Neutrophil (primary cell): ENCODE results near the gene TOP2B.
A peak's percentile ranks its signal among the peaks of the same experiment; 100 is the strongest.

Experiments
- H3K27ac ChIP-seq: fragments of 200-600 bp; sonication (generic); 2 replicates; pipeline ENCODE4 v1.5.1; 2016; ENCODE audit warnings: mild to moderate bottlenecking, moderate library complexity
- H3K27me3 ChIP-seq: fragments of 200-600 bp; sonication (generic); 2 replicates; pipeline ENCODE4 v1.6.0; 2016; ENCODE audit warnings: mild to moderate bottlenecking
- H3K36me3 ChIP-seq: fragments of 200-600 bp; sonication (generic); 2 replicates; pipeline ENCODE4 v1.5.1; 2017
- H3K4me1 ChIP-seq, 2 experiments: fragments of 200-600 bp in 1 of 2; sonication (generic) in 1 of 2; 1 replicate in 1 of 2; 2 replicates in 1 of 2; pipeline versions ENCODE4 v1.5.1 to v1.6.1; 2013 to 2016; ENCODE audit warnings: low read depth in 1 of 2, low read length in 1 of 2, mild to moderate bottlenecking in 1 of 2, moderate library complexity in 1 of 2; ENCODE audit not compliant: control insufficient read depth in 1 of 2, insufficient read depth in 1 of 2
- H3K4me3 ChIP-seq, 2 experiments: fragments of 200-600 bp in 1 of 2; sonication (generic) in 1 of 2; 1 replicate in 1 of 2; 2 replicates in 1 of 2; pipeline ENCODE4 v1.5.1; 2013 to 2016; ENCODE audit warnings: low read depth in 1 of 2, low read length in 1 of 2, mild to moderate bottlenecking in 1 of 2, moderate library complexity in 1 of 2
- H3K9me3 ChIP-seq: fragments of 200-600 bp; sonication (generic); 2 replicates; pipeline ENCODE4 v1.5.1; 2016
- CTCF ChIP-seq: fragments of 200-600 bp; sonication (generic); IDR thresholded peaks from 2 replicates; pipeline ENCODE4 v1.5.1; 2016; ENCODE audit warnings: antibody characterized with exemption

TOP2B gene

DNA sequence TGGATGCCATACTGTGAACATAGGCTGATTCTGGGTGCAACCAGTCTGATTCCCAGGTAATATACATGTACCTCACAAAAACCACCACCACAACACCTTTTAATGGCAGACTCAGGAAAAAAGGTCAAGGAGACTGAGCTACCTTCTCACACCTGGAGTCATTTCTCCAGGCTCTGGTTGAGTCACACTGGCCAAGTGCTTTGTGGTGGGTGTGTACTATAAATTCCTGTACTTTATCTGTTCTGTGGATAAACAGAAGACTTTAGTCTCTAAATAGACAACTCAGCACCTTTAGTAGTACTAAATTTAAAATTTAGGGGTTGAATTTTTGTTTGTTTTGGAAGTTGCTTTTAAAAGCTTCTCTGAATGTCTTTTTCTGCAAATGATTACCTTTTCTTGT lies 46.7 kb downstream of the TOP2B start:
- Histone ChIP-seq H3K9me3 (no peaks in the 10 kb centered on the region), H3K27ac (no peak overlapping the region), H3K4me3 (no peak overlapping the region), H3K4me1 (no peaks in the 10 kb centered on the region), H3K36me3 (peaks cover 86% of the 10 kb centered on the region), H3K27me3 (no peaks in the 10 kb centered on the region)
- TF ChIP-seq CTCF = no peak

- no peak for TF ChIP-seq CTCF
- no peak overlapping the region for H3K27ac ChIP-seq
- H3K4me1 ChIP-seq = no peaks in the 10 kb centered on the region
- H3K36me3 ChIP-seq = peaks cover 96% of the 10 kb centered on the region
- H3K4me3 ChIP-seq = no peak overlapping the region
- no peaks in the 10 kb centered on the region for H3K27me3 ChIP-seq
- H3K9me3 ChIP-seq = no peaks in the 10 kb centered on the region
Measured at GRCh38 chr3:25611193-25611592, 53.5 kb downstream of the TOP2B start.

- Histone ChIP-seq H3K27ac (no peak overlapping the region), H3K27me3 (no peaks in the 10 kb centered on the region), H3K4me1 (no peaks in the 10 kb centered on the region), H3K4me3 (no peak overlapping the region), H3K36me3 (peaks cover 98% of the 10 kb centered on the region), H3K9me3 (no peaks in the 10 kb centered on the region)
- TF ChIP-seq CTCF = no peak
Measured at GRCh38 chr3:25610779-25611178, 53.9 kb downstream of the TOP2B start.

DNA sequence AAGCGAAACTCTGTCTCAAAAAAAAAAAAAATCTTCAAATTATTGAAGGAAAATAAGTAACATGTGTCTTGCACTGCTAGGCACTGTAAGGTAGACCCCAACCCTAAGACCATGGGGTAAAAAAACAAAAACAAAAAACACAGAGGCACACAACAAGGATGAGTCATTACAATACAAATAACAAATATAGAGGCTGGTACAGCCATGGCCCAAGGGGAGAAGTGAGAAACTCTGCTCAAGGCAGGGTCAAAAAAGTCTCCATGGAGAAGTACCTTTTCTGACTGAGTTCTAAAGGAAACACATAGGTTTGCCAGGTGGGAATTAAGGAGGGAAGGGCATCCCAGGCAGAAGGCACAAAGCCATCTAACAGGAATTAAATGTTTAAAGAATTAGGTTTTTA lies 54.5 kb downstream of the TOP2B start:
- H3K27ac ChIP-seq = no peak overlapping the region
- H3K9me3 ChIP-seq = no peaks in the 10 kb centered on the region
- TF ChIP-seq CTCF = no peak
- no peaks in the 10 kb centered on the region for H3K27me3 ChIP-seq
- H3K36me3 ChIP-seq = peaks cover 98% of the 10 kb centered on the region
- H3K4me3 ChIP-seq = no peak overlapping the region
- H3K4me1 ChIP-seq = no peaks in the 10 kb centered on the region

DNA sequence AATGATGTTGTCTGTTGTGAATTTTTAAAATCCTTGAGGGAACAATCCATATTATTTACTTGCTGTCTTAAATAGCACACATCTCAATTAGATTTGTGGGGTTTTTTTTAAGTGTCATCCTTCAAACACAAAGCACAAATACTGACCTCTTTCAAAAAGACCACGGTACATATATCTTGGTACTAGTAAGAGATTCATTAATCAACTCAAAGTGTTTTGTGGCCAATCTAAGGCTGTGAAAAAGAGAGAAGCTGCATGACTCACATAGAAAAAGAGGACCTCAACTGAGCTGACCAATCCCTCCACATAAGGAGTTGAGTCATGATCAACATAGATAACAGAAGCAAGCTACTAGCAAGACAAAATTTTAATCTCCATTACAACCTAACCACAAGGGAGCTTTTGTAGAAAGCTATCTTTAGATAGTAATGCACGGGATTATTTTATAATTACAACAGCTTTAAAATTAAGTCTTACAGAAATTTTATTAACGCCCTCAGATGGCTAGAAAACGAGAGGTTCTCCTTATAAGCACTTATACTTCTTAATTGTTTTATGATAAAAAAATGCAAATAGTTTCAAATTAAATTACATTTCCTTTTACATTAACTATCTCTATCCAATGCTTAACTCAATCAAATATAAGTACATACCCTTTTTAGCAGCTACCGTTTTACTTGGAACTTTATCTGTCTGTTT lies 60.5 kb downstream of the TOP2B start:
- H3K4me3 ChIP-seq = peak overlapping the region in 1 of 2 experiments; percentile 5
- H3K9me3 ChIP-seq = no peaks in the 10 kb centered on the region
- H3K36me3 ChIP-seq = peaks cover 74% of the 10 kb centered on the region
- no peak for TF ChIP-seq CTCF
- peaks cover 15 to 16% of the 10 kb centered on the region in 2 experiments for H3K4me1 ChIP-seq
- no peaks in the 10 kb centered on the region for H3K27me3 ChIP-seq
- peak overlapping the region; percentile 73 for H3K27ac ChIP-seq
